ENCODE measurements around the gene NFYC.
"Not testable (repeated sequence)": the region's sequence is repeated elsewhere in the genome, so short reads cannot be mapped to it uniquely, and the experiment has no call there.

Gene NFYC

GRCh38 chr1:40665335-40666171 is 26.0 kb upstream of the NFYC start, which contains the start of gene RIMS3:
Gene RIMS3 (minus strand): TSS chr1:40665682. CDS start chr1:40641925, 23,757 bp downstream.
- peak; percentile 55 for DNase-seq (ENCODE audit: low spot score)

GRCh38 chr1:40668769-40669525 is 22.6 kb upstream of the NFYC start:
- DNase-seq (ENCODE audit: low spot score), result peak; percentile 58

GRCh38 chr1:40673452-40673851 is 18.1 kb upstream of the NFYC start:
- DNase-seq (ENCODE audit: low spot score), result no peak

- no peak for DNase-seq (ENCODE audit: low spot score)
Observed at GRCh38 chr1:40676501-40676900, 15.0 kb upstream of the NFYC start.

- DNase-seq (ENCODE audit: low spot score), result no peak
Observed at GRCh38 chr1:40679165-40679953, 12.1 kb upstream of the NFYC start.

- no peak for DNase-seq (ENCODE audit: low spot score)
Observed at GRCh38 chr1:40684669-40685068, 6.8 kb upstream of the NFYC start.

- no peak for DNase-seq (ENCODE audit: low spot score)
Observed at GRCh38 chr1:40687059-40687458, 4.4 kb upstream of the NFYC start.

GRCh38 chr1:40687661-40688060 is 3.8 kb upstream of the NFYC start:
- no peak for DNase-seq (ENCODE audit: low spot score)

- DNase-seq (ENCODE audit: low spot score), result no peak
Observed at GRCh38 chr1:40689737-40690136, 1.8 kb upstream of the NFYC start.

- DNase-seq (ENCODE audit: low spot score), result no peak
Observed at GRCh38 chr1:40690771-40691537, 550 bp upstream of the NFYC start.

GRCh38 chr1:40692429-40692895 is 958 bp downstream of the NFYC start:
- DNase-seq (ENCODE audit: low spot score), result peak; percentile 71

GRCh38 chr1:40693425-40693824 is 1.9 kb downstream of the NFYC start:
- no peak for DNase-seq (ENCODE audit: low spot score)

- DNase-seq (ENCODE audit: low spot score), result no peak
Observed at GRCh38 chr1:40694353-40694874, 2.9 kb downstream of the NFYC start.

- no peak for DNase-seq (ENCODE audit: low spot score)
Observed at GRCh38 chr1:40696294-40696693, 4.8 kb downstream of the NFYC start.

- DNase-seq (ENCODE audit: low spot score), result no peak
Observed at GRCh38 chr1:40697436-40697835, 5.9 kb downstream of the NFYC start.

- DNase-seq (ENCODE audit: low spot score), result no peak
Observed at GRCh38 chr1:40699787-40700186, 8.3 kb downstream of the NFYC start.

GRCh38 chr1:40701684-40702083 is 10.2 kb downstream of the NFYC start:
- DNase-seq (ENCODE audit: low spot score), result no peak

- not testable (repeated sequence) for DNase-seq (ENCODE audit: low spot score)
Observed at GRCh38 chr1:40702810-40703209, 11.3 kb downstream of the NFYC start.

- DNase-seq (ENCODE audit: low spot score), result no peak
Observed at GRCh38 chr1:40703316-40703715, 11.8 kb downstream of the NFYC start.

GRCh38 chr1:40704817-40705733 is 13.6 kb downstream of the NFYC start:
- no peak for DNase-seq (ENCODE audit: low spot score)
